Measurements from ENCODE around the gene ADORA2B.

DNA sequence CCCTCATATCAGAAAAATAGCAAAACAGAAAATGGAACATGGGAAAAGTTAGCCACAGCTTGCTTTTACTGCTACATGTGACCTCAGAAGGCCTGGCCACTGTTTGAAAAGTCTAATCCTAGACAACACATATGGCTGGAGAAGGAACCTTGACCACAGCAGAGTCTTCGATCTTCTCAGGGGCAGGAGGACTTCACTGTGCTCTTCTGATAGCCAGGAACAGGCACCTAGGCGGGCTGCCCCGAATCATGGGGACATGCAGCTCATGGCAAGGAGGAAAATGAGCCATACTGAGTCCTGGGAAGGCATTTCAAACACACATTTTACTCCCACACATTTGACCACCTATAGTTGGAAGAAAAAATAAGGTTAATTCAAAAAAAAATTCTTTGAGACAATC is 31.1 kb upstream of the ADORA2B start:
- TF ChIP-seq, protein P1, sequence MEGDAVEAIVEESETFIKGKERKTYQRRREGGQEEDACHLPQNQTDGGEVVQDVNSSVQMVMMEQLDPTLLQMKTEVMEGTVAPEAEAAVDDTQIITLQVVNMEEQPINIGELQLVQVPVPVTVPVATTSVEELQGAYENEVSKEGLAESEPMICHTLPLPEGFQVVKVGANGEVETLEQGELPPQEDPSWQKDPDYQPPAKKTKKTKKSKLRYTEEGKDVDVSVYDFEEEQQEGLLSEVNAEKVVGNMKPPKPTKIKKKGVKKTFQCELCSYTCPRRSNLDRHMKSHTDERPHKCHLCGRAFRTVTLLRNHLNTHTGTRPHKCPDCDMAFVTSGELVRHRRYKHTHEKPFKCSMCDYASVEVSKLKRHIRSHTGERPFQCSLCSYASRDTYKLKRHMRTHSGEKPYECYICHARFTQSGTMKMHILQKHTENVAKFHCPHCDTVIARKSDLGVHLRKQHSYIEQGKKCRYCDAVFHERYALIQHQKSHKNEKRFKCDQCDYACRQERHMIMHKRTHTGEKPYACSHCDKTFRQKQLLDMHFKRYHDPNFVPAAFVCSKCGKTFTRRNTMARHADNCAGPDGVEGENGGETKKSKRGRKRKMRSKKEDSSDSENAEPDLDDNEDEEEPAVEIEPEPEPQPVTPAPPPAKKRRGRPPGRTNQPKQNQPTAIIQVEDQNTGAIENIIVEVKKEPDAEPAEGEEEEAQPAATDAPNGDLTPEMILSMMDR (IDR thresholded peaks at IDR 0.05) = no peak
- TF ChIP-seq POLR2A (IDR thresholded peaks at IDR 0.05) (no peak), EP300 (IDR thresholded peaks at IDR 0.05) (no peak), POLR2AphosphoS5 (IDR thresholded peaks at IDR 0.05) (no peak)
